Measurements from ENCODE around the gene NTSR2. TPM values are rescaled to one million over a fixed set of nuclear protein-coding genes. Genes with fewer than 3 reads are reported as not detected.

Gene NTSR2
- total RNA-seq, 4 donors from 2014 or later: not detected

DNA sequence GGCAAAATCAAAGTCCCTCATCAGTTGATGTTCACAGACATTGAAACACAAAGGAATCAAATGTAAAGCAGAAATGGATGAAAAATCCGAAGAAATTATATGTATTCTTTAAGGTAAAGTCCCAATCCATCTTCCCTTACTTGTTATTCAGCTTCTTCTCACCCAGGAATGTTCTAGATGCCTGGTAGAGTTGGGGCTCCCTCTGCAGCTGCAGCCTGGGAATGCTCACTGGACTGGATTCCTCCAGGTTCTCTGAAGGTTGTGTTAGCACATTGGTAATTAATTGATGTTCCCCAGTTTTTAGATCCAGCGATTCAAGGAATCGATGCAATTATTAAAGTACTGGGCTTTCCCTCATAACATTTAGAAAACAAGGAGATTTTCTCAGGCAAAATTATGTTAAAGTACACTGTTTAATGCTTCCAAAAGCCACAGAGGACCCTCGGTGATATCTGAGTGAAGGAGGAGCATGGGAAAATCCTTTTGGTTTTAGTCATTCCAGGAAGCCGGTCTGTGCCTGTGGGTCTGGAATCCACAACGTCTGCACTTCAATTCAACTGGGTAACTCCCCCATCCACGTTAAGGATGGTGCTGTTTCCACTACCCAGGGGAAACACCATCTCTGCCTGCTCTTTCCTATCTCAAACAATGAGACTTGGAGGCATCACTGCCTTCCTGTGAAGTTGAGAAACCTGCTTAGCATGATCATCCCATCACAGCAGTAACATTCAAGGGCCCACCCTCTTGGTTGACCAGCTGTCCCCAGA, 22.0 kb downstream of the NTSR2 start:
- no peak for DNase-seq
- 66 to 76% methylated on average over 7 of the region's 7 CpGs for WGBS, 2 donors
- no peak overlapping the region for H3K27ac ChIP-seq
- intact Hi-C loops (cut with DNase I): no loop called here
- no peaks in the 10 kb centered on the region for H3K27me3 ChIP-seq
- H3K4me1 ChIP-seq: no peaks in the 10 kb centered on the region
- no peaks in the 10 kb centered on the region for H3K9me3 ChIP-seq
- TF ChIP-seq POLR2A (IDR thresholded peaks at IDR 0.05): no peak
- TF ChIP-seq CTCF (IDR thresholded peaks at IDR 0.05): peak in 2 of 6 experiments; percentile 12 to 16
- no peak overlapping the region for H3K4me3 ChIP-seq (replicated peaks in 1 of 3)
- H3K36me3 ChIP-seq: no peaks in the 10 kb centered on the region

DNA sequence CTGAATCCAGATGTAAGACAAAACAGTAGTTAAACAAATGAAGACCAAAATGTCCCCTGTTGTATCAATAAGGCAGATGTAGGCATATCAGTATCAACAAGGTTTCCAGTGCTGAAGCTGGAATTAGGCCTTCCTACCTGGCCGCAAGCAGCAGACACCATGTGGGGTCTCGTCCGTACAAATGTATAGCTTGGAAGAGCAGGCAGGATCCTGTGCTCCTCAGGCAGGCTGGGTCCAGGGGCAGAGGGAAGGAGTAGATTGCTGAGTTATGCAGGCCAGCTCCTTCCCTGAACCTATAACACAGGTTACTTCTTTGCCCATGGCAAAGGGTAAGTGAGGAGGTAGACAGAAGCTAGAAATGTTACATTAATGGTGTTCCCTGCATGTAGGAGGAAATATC, 23.5 kb downstream of the NTSR2 start:
- H3K27me3 ChIP-seq: no peaks in the 10 kb centered on the region
- intact Hi-C loops (cut with DNase I): no loop called here
- no peaks in the 10 kb centered on the region for H3K4me1 ChIP-seq
- no peak overlapping the region for H3K4me3 ChIP-seq (replicated peaks in 1 of 3)
- 99 to 100% methylated on average over 3 of the region's 3 CpGs for WGBS, 2 donors
- DNase-seq: no peak
- H3K9me3 ChIP-seq: no peaks in the 10 kb centered on the region
- no peak overlapping the region for H3K27ac ChIP-seq
- TF ChIP-seq POLR2A (IDR thresholded peaks at IDR 0.05) (no peak), CTCF (IDR thresholded peaks at IDR 0.05) (no peak)
- no peaks in the 10 kb centered on the region for H3K36me3 ChIP-seq

GRCh38 chr2:11644293-11644692, 25.7 kb downstream of the NTSR2 start:
- no peak for TF ChIP-seq POLR2A (IDR thresholded peaks at IDR 0.05)
- TF ChIP-seq CTCF (IDR thresholded peaks at IDR 0.05): no peak
- 92 to 93% methylated on average over 3 of the region's 3 CpGs for WGBS, 2 donors
- intact Hi-C loops (cut with DNase I): no loop called here
- Histone ChIP-seq H3K4me1 (no peaks in the 10 kb centered on the region), H3K9me3 (no peaks in the 10 kb centered on the region), H3K27me3 (no peaks in the 10 kb centered on the region), H3K4me3 (replicated peaks in 1 of 3) (no peak overlapping the region), H3K36me3 (no peaks in the 10 kb centered on the region), H3K27ac (no peak overlapping the region)
- DNase-seq: no peak

- 78 to 84% methylated on average over 7 of the region's 7 CpGs for WGBS, 2 donors
- no peak for DNase-seq
- Histone ChIP-seq H3K4me3 (replicated peaks in 1 of 3) (no peak overlapping the region), H3K27ac (no peak overlapping the region), H3K27me3 (no peaks in the 10 kb centered on the region), H3K36me3 (no peaks in the 10 kb centered on the region), H3K9me3 (no peaks in the 10 kb centered on the region), H3K4me1 (no peaks in the 10 kb centered on the region)
- intact Hi-C loops (cut with DNase I): no loop called here
- TF ChIP-seq POLR2A (IDR thresholded peaks at IDR 0.05): no peak
- no peak for TF ChIP-seq CTCF (IDR thresholded peaks at IDR 0.05)
Observed at GRCh38 chr2:11642972-11643371, 27.0 kb downstream of the NTSR2 start.

GRCh38 chr2:11640132-11640531, 29.9 kb downstream of the NTSR2 start:
- Histone ChIP-seq H3K4me1 (peaks cover 0 to under 1% of the 10 kb centered on the region in 2 donors), H3K4me3 (replicated peaks in 1 of 3) (no peak overlapping the region), H3K27me3 (no peaks in the 10 kb centered on the region), H3K9me3 (no peaks in the 10 kb centered on the region), H3K36me3 (no peaks in the 10 kb centered on the region), H3K27ac (no peak overlapping the region)
- intact Hi-C loops (cut with DNase I): no loop called here
- DNase-seq: no peak
- WGBS, 2 donors: 95% methylated on average over 26 to 27 of the region's 27 CpGs
- TF ChIP-seq CTCF (IDR thresholded peaks at IDR 0.05): no peak
- TF ChIP-seq POLR2A (IDR thresholded peaks at IDR 0.05): no peak
